Measurements from ENCODE around the gene CUEDC1. TPM values are rescaled to one million over a fixed set of nuclear protein-coding genes. Genes with fewer than 3 reads are reported as not detected.

The CUEDC1 gene
- total and polyA plus RNA-seq, 2 of the 4 experiments (the other 2 are of a cell fraction): 4.1 to 21.2 TPM

- Histone ChIP-seq H4K91ac (ENCODE audit: insufficient read depth, low read depth, low read length) (no peak overlapping the region), H3K14ac (replicated peaks; ENCODE audit: low read depth, low read length) (no peak overlapping the region), H2BK120ac (ENCODE audit: low read depth, low read length) (no peak overlapping the region), H4K20me1 (ENCODE audit: insufficient read depth, low read length) (peaks cover 44% of the 10 kb centered on the region), H3K9me3 (ENCODE audit: control insufficient read depth, insufficient read depth, low read length) (no peaks in the 10 kb centered on the region), H2BK15ac (ENCODE audit: low read depth, low read length) (no peak overlapping the region), H2BK5ac (ENCODE audit: low read depth, low read length, poor library complexity, severe bottlenecking) (peak overlapping the region; percentile 52), H4K8ac (ENCODE audit: low read depth in 2 of 2, low read length in 2 of 2) (no peak overlapping the region), H3K36me3 (ENCODE audit: control insufficient read depth, insufficient read depth, low read length) (peaks cover 13% of the 10 kb centered on the region), H3K4me2 (ENCODE audit: low read depth, low read length) (peak overlapping the region; percentile 90), H3K79me1 (ENCODE audit: low read depth in 1 of 2, low read length in 2 of 2) (peaks cover 14 to 64% of the 10 kb centered on the region in 2 experiments; a peak in 3 of 4 replicates), H3K9me1 (ENCODE audit: insufficient read depth, low read length) (peaks cover 9% of the 10 kb centered on the region), H3K27ac (ENCODE audit: insufficient read depth, low read length) (no peak overlapping the region), H3K4me3 (ENCODE audit: insufficient read depth, low read depth, low read length) (peak overlapping the region; percentile 6; the same call in 1 of the 2 replicates), H2AK5ac (ENCODE audit: low read depth, low read length) (no peak overlapping the region), H3K18ac (ENCODE audit: low read depth, low read length) (no peak overlapping the region), H3K23ac (ENCODE audit: low read depth, low read length) (peak overlapping the region; percentile 44; the same call in 1 of the 2 replicates), H3K4ac (ENCODE audit: low read depth, low read length) (no peak overlapping the region), H2AK9ac (replicated peaks; ENCODE audit: low read depth, low read length, poor library complexity) (no peak overlapping the region), H2AFZ (replicated peaks; ENCODE audit: low read length, poor library complexity) (no peak overlapping the region), H3K27me3 (ENCODE audit: control insufficient read depth, insufficient read depth, low read length) (no peaks in the 10 kb centered on the region), H3K4me1 (ENCODE audit: control insufficient read depth, insufficient read depth, low read length) (peaks cover 28% of the 10 kb centered on the region), H3K56ac (ENCODE audit: extremely low read depth, insufficient read depth, low read length) (no peak overlapping the region), H3K9ac (ENCODE audit: low read depth, low read length) (no peak overlapping the region; the same call in 1 of the 2 replicates), H4K5ac (ENCODE audit: low read depth, low read length) (no peak overlapping the region), H2BK20ac (ENCODE audit: low read depth, low read length) (no peak overlapping the region)
- CTCF ChIA-PET: interaction anchor here (0.9 to 1.6 kb wide), 2 partner anchors 116 to 128 kb away, joined by 4 to 6 read pairs; no protein-coding TSS in a partner anchor
- dilution Hi-C loops (cut with HindIII; ENCODE audit: low sequenced_read_pairs, unreplicated experiment) (loop anchor here (25.0 kb wide), 1 partner anchor 123 kb away; the partner anchor contains the start of gene MRPS23), intact Hi-C loops (cut with micrococcal nuclease) (no loop called here), in situ Hi-C loops (cut with MboI; ENCODE audit: low sequenced_read_pairs) (no loop called here)
- no TSS peak for BruUV-seq (replicated peaks)
- DNase-seq: peak; percentile 25
- POLR2A ChIA-PET (ENCODE audit: unreplicated experiment): interaction anchor here (1.0 to 1.5 kb wide), 5 partner anchors 30 to 130 kb away, joined by 3 to 8 read pairs (median 4); partner anchors contain the start of gene CUEDC1
- no peak for ATAC-seq (ENCODE audit: low read depth)
- peak; percentile 42; the same call in 1 of the 2 replicates for TF ChIP-seq CEBPB (IDR thresholded peaks at IDR 0.05; ENCODE audit: low read depth, low read length)
- TF ChIP-seq MXI1 (IDR thresholded peaks at IDR 0.05; ENCODE audit: borderline replicate concordance, low read depth, low read length): no peak
- WGBS, 2 experiments (ENCODE audit: extremely low coverage in 2 of 2, insufficient read length in 1 of 2): no CpG with 5 or more reads among the region's 1 CpG
These were observed 30.4 kb upstream of the CUEDC1 start for GRCh38 chr17:57985675-57985974.

Data from IMR-90 (cell line).